PC-9 (cell line): ENCODE results near the gene GGCX. TPM values are rescaled to one million over a fixed set of nuclear protein-coding genes. Genes with fewer than 3 reads are reported as not detected.
A peak's percentile ranks its signal among the peaks of the same experiment; 100 is the strongest.

Experiments
- BruUV-seq: library from RNA; stranded (reverse); fragments of 400-500 nt; replicated peaks from 2 replicates; lab custom pipeline; 2021; lab: Mats Ljungman, UMichigan
- CTCF ChIA-PET: fragments of 300-600 bp; sonication (Branson Sonifier 250); formaldehyde crosslinking; loops from one replicate; lab custom pipeline; 2022; ENCODE audit warnings: antibody characterized with exemption; lab: Charles Lee
- POLR2A ChIA-PET: fragments of 300-600 bp; sonication (Branson Sonifier 250); formaldehyde crosslinking; loops from one replicate; lab custom pipeline; 2022; ENCODE audit warnings: antibody characterized with exemption; ENCODE audit not compliant: unreplicated experiment; lab: Charles Lee
- DNase-seq, 2 experiments: peaks; one replicate each; pipeline versions ENCODE4 v3.0.0 to v3.0.0-alpha.2; 2015 to 2022; ENCODE audit warnings: mixed read lengths in 1 of 2
- H2AFZ ChIP-seq: fragments of 200-600 bp; sonication (generic); 2 replicates; pipeline ENCODE4 v1.8.1; 2017; ENCODE audit warnings: antibody characterized with exemption
- H3F3A ChIP-seq: fragments of 200-600 bp; sonication (generic); 2 replicates; pipeline ENCODE4 v1.8.1; 2017; ENCODE audit warnings: antibody characterized with exemption, mild to moderate bottlenecking, low read depth; ENCODE audit not compliant: insufficient read depth
- H3K27ac ChIP-seq: fragments of 200-600 bp; sonication (generic); 2 replicates; pipeline ENCODE4 v1.6.1; 2016; ENCODE audit warnings: mixed run types
- H3K27me3 ChIP-seq: fragments of 200-600 bp; sonication (generic); 2 replicates; pipeline ENCODE4 v1.6.1; 2016; ENCODE audit warnings: low read depth, mixed run types; ENCODE audit not compliant: insufficient read depth
- H3K36me3 ChIP-seq: fragments of 200-600 bp; sonication (generic); 2 replicates; pipeline ENCODE4 v1.6.1; 2016; ENCODE audit warnings: low read depth, mixed run types
- H3K4me1 ChIP-seq: fragments of 200-600 bp; sonication (generic); replicated peaks from 2 replicates; pipeline ENCODE4 v1.6.1; 2016; ENCODE audit warnings: mixed run types; ENCODE audit not compliant: insufficient read depth
- H3K4me2 ChIP-seq: fragments of 200-600 bp; sonication (generic); 2 replicates; pipeline ENCODE4 v1.6.1; 2017; ENCODE audit warnings: mixed run types
- H3K4me3 ChIP-seq: fragments of 200-600 bp; sonication (generic); 2 replicates; pipeline ENCODE4 v1.6.1; 2016; ENCODE audit warnings: mixed run types
- H3K79me2 ChIP-seq: fragments of 200-600 bp; sonication (generic); 2 replicates; pipeline ENCODE4 v1.6.1; 2017; ENCODE audit warnings: low read depth, mixed run types
- H3K9me2 ChIP-seq: fragments of 200-600 bp; sonication (generic); 2 replicates; pipeline ENCODE4 v1.8.1; 2017; ENCODE audit warnings: mild to moderate bottlenecking; ENCODE audit not compliant: insufficient read depth
- H3K9me3 ChIP-seq: fragments of 200-600 bp; sonication (generic); 2 replicates; pipeline ENCODE4 v1.8.1; 2016; ENCODE audit warnings: low read depth; ENCODE audit not compliant: insufficient read depth
- H4K20me1 ChIP-seq: fragments of 200-600 bp; sonication (generic); 2 replicates; pipeline ENCODE4 v1.8.1; 2017; ENCODE audit not compliant: insufficient read depth
- CTCF ChIP-seq: fragments of 200-600 bp; sonication (generic); conservative IDR thresholded peaks from 2 replicates; pipeline ENCODE4 v1.6.1; 2017; ENCODE audit warnings: mixed run types, antibody characterized with exemption, mild to moderate bottlenecking, moderate library complexity
- EZH2 ChIP-seq: fragments of 200-600 bp; sonication (generic); IDR thresholded peaks from 2 replicates; pipeline ENCODE4 v1.8.0; 2017; ENCODE audit warnings: antibody characterized with exemption, low read depth
- intact Hi-C: fragments of 100-400 bp; cut with micrococcal nuclease; formaldehyde crosslinking; loops from one replicate; pipeline ENCODE4 v1.10.0; 2022; ENCODE audit not compliant: unreplicated experiment
- total RNA-seq: library from RNA; stranded (reverse); gene quantifications from 2 replicates; pipeline ENCODE4 v1.2.3, GENCODE V29; 2021

Gene GGCX
- total RNA-seq, 1 experiment from 2014 or later, result 30.2 TPM

DNA sequence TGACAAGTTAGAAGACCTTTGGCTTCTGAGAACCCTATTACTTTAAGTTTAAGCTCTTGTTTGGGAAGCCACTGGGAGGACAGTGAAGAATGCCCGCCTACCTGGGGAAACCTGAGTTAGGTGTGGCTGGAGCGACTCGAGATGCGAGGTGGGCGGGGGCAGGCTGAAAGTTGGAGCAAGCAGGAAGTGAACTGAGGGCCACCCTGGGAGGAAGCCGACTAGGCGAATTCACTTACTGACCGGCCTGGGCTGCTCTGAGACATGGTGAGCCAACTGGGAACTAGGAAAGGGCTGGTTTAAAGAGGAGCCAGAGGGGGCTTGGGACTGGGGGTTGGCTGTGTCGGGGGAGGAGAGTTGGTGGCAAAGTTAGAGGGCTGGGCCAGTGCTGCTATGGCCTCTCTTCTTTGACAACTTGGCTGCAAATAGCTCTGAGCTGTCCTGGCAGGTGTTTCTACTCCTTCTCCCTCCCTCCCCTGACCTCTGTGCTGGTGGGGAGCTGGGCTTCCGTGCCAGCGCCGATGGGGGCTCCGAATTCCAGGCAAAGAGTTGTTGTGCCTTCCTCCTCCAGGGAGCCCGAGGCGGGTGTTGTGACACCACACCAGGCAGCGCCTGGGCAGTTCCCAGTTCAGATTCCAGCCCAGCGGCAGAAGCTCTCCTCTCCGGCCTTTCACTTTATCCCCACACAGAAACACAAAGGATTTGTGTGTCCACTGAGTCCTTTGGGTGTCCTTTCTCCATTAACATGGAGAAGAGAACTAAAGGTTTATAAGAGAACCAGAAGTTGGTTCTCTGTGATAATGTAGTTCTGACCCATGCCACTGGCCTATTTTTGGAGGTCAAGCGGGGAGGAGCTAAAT lies 16.3 kb upstream of the GGCX start, which contains the start of gene VAMP8:
VAMP8 (plus strand) TSS at position 201 of the 857 bp plus-strand sequence; CDS start at position 262, 61 bp downstream.
- Histone ChIP-seq H3K36me3 (no peaks in the 10 kb centered on the region), H4K20me1 (no peaks in the 10 kb centered on the region), H3K79me2 (peaks cover 26% of the 10 kb centered on the region), H3K4me3 (peak within 1 kb of the TSS; percentile 60), H3K27me3 (no peaks in the 10 kb centered on the region), H3F3A (peaks cover 19% of the 10 kb centered on the region), H3K4me2 (peak within 1 kb of the TSS; percentile 94), H3K9me2 (no peaks in the 10 kb centered on the region), H3K4me1 (peaks cover 22% of the 10 kb centered on the region), H3K27ac (peak within 1 kb of the TSS; percentile 64), H2AFZ (peak within 1 kb of the TSS; percentile 83), H3K9me3 (no peaks in the 10 kb centered on the region)
- intact Hi-C loops, result loop anchor here (2.0 kb wide), 1 partner anchor 25 kb away; the partner anchor contains the start of gene TMEM150A
- POLR2A ChIA-PET, result interaction anchor here (0.5 to 1.2 kb wide), 10 partner anchors 11 to 165 kb away, joined by 3 to 23 read pairs (median 6); partner anchors contain the start of genes C2orf68 and MAT2A
- DNase-seq, result peak; percentile 79 to 83
- CTCF ChIA-PET, result no interaction called here
- TF ChIP-seq CTCF (no peak), EZH2 (no peak)
- TSS peak; percentile 45 for BruUV-seq

GRCh38 chr2:85577063-85577385 lies 15.7 kb upstream of the GGCX start:
- ChIA-PET CTCF (interaction anchor here (0.7 kb wide), 1 partner anchor 220 kb away, joined by 13 read pairs; no protein-coding TSS in a partner anchor), POLR2A (interaction anchor here (0.6 to 1.2 kb wide), 8 partner anchors 15 to 165 kb away, joined by 4 to 23 read pairs (median 8); partner anchors contain the start of genes C2orf68 and MAT2A)
- Histone ChIP-seq H3K9me2 (no peaks in the 10 kb centered on the region), H3K27me3 (no peaks in the 10 kb centered on the region), H3K4me1 (peaks cover 22% of the 10 kb centered on the region), H3K27ac (peak overlapping the region; percentile 64), H3K4me2 (peak overlapping the region; percentile 94), H4K20me1 (no peaks in the 10 kb centered on the region), H3K79me2 (peaks cover 26% of the 10 kb centered on the region), H3K9me3 (no peaks in the 10 kb centered on the region), H3K36me3 (no peaks in the 10 kb centered on the region), H2AFZ (peak overlapping the region; percentile 83), H3K4me3 (peak overlapping the region; percentile 60; the same call in 1 of the 2 replicates), H3F3A (peaks cover 19% of the 10 kb centered on the region)
- TF ChIP-seq EZH2 (no peak), CTCF (no peak)
- no TSS peak for BruUV-seq
- intact Hi-C loops, result loop anchor here (2.0 kb wide), 1 partner anchor 26 kb away; the partner anchor contains the start of gene TMEM150A
- DNase-seq, result no peak

DNA sequence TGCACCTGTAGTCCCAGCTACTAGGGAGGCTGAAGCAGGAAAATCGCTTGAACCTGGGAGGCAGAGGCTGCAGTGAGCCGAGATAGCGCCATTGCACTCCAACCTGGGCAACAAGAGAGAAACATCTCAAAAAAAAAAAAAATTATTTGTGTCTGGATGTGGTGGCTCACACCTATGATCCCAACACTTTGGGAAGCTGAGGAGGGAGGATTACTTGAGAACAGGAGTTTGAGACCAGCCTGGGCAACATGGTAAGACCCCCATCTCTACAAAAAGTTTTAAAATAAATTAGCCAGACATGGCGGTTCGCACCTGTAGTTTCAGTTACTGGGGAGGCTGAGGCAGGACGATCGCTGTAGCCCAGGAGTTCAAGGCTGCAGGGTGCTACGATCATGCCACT lies 14.4 kb upstream of the GGCX start:
- no peak overlapping the region for H3K27ac ChIP-seq
- POLR2A ChIA-PET, result interaction anchor here (0.6 kb wide), 1 partner anchor 1826 kb away, joined by 10 read pairs; no protein-coding TSS in a partner anchor
- BruUV-seq, result no TSS peak

More for the DNA sequence above, 14.4 kb upstream of the GGCX start:
- Histone ChIP-seq H3K9me2 (no peaks in the 10 kb centered on the region), H3K4me1 (peaks cover 22% of the 10 kb centered on the region), H3K4me3 (no peak overlapping the region), H3K79me2 (peaks cover 26% of the 10 kb centered on the region), H3K9me3 (no peaks in the 10 kb centered on the region), H3K27me3 (no peaks in the 10 kb centered on the region), H3K4me2 (no peak overlapping the region), H4K20me1 (no peaks in the 10 kb centered on the region), H3F3A (peaks cover 19% of the 10 kb centered on the region), H3K36me3 (no peaks in the 10 kb centered on the region), H2AFZ (no peak overlapping the region)
- DNase-seq, result no peak
- CTCF ChIA-PET, result no interaction called here
- intact Hi-C loops, result loop anchor here (2.0 kb wide), 1 partner anchor 27 kb away; the partner anchor contains the start of gene TMEM150A
- TF ChIP-seq CTCF, result no peak
- no peak for TF ChIP-seq EZH2
